LNCaP clone FGC (cell line): ENCODE results near the gene FER.

Experiments
- DNase-seq: peaks from one replicate; pipeline ENCODE4 v3.0.0-alpha.2; 2011; ENCODE audit warnings: low read depth
- H3K4me3 ChIP-seq: 2 replicates; pipeline ENCODE4 v1.5.1; 2011; ENCODE audit warnings: mild to moderate bottlenecking, low read depth, low read length, control low read depth
- TF ChIP-seq, protein P1 (sequence below): IDR thresholded peaks from 2 replicates; pipeline ENCODE4 v1.5.1; 2012; ENCODE audit warnings: mild to moderate bottlenecking; ENCODE audit not compliant: control insufficient read depth, insufficient read depth; ENCODE audit errors: extremely low read depth

The FER gene

DNA sequence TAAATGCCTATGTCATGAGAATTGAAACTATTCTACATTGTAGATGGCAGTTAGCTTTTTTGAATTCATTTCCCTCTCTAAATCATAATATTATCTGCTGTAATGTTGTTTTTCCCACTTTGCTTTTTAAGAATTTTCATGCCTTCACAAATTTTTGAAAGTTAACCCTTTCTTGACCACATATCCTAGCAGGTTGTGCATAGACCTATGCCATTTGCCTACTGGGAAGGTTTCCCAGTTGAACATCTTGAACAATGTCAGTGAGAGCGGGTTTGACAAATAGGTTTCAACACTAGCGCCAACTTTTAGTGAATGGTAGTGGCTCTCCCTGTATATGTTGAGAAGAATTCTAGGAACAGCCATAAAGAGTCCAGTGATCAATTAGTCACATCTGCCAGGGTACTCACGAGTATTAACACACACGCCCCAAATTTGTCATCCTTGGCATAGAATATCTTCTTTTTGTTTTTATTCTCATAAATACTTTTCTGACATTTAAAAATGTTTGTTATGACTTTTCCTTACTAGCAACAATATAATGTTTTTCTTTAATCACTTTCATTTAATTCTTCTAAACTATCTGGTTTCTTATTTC lies 354.5 kb downstream of the FER start:
- DNase-seq = no peak
- H3K4me3 ChIP-seq = no peak overlapping the region
- TF ChIP-seq, protein P1, sequence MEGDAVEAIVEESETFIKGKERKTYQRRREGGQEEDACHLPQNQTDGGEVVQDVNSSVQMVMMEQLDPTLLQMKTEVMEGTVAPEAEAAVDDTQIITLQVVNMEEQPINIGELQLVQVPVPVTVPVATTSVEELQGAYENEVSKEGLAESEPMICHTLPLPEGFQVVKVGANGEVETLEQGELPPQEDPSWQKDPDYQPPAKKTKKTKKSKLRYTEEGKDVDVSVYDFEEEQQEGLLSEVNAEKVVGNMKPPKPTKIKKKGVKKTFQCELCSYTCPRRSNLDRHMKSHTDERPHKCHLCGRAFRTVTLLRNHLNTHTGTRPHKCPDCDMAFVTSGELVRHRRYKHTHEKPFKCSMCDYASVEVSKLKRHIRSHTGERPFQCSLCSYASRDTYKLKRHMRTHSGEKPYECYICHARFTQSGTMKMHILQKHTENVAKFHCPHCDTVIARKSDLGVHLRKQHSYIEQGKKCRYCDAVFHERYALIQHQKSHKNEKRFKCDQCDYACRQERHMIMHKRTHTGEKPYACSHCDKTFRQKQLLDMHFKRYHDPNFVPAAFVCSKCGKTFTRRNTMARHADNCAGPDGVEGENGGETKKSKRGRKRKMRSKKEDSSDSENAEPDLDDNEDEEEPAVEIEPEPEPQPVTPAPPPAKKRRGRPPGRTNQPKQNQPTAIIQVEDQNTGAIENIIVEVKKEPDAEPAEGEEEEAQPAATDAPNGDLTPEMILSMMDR = no peak

DNA sequence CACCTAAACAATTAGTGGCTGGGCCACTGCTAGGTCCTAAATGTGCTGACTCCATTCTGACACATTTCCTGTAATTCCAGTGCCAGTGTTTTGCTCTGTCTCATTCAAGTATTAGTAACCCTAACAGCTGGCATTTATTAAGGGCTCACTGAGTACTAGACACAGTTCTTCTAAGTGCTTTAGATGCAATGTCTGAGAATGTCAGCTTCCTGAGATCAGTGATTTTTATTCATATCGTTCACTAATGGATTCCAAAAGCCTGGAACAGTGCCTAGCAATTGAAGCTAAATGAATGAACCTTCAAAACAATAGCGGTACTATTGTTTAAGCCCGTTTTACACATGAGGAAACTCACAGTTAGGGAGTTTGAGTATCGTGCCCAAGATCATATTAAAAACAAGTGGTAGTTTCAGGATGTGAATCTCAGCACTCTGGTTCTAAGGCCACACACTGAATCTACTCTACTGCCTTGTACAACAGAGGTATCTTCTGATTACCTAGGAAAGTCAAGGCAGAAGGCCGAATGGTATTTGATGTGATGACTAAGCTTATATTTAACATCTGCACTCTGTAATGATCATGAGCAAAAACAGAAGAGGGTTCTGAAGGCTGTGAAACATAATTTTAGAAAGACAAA lies 358.1 kb downstream of the FER start:
- no peak for DNase-seq
- TF ChIP-seq, protein P1 = no peak
- H3K4me3 ChIP-seq = no peak overlapping the region

DNA sequence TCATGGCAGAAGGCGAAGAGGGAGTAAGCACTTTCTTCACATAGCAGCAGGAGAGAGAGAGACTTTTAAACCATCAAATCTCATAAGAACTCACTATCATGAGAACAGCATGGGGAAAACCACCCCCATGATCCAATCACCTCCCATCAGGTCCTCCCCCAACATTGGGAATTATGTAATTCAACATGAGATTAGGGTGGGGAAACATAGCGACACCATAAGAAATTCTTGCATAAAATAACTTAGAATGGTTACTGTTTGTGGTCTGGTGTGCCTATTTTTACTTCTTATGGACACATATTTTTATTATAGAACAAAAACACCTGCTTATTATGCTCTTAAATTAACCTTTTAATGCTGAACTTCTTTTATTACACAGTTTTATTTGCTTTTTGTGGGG lies 364.0 kb downstream of the FER start:
- DNase-seq = no peak
- TF ChIP-seq, protein P1 = no peak
- H3K4me3 ChIP-seq = no peak overlapping the region

DNA sequence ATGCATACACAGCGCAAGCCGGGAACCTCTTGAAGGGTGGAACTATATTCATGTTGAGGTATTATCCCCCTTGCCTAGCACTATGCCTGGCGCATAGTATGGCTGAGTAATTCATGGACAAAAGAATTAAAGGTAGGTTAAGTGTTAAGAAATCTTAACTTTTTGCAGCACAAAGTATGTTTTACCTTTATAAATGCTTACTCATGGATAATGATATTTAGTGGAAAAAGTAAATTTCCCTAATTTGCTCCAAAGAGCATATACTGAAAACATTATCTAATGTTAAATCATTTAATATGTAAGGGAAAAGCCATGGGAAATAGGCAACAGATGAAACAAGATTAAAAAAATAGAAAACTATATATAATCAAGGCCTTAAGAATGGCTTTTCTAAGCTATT lies 365.9 kb downstream of the FER start:
- no peak overlapping the region for H3K4me3 ChIP-seq
- TF ChIP-seq, protein P1 = no peak
- DNase-seq = no peak

DNA sequence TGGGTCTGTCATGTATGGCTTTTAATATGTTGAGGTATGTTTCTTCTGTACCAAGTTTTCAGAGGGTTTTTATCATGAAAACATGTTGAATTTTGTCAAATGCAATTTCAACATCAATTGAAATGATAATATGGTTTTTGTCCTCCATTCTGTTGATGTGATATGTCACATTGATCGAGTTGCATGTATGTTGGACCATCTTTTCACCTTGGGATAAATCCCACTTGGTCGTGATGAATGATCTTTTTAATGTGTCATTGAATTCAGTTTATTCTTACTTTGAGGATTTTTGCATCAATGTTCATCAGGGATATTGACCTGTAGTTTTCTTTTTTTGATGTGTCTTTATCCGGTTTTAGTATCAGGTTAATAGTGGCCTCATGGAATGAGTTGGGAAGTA lies 373.5 kb downstream of the FER start:
- TF ChIP-seq, protein P1 = no peak

DNA sequence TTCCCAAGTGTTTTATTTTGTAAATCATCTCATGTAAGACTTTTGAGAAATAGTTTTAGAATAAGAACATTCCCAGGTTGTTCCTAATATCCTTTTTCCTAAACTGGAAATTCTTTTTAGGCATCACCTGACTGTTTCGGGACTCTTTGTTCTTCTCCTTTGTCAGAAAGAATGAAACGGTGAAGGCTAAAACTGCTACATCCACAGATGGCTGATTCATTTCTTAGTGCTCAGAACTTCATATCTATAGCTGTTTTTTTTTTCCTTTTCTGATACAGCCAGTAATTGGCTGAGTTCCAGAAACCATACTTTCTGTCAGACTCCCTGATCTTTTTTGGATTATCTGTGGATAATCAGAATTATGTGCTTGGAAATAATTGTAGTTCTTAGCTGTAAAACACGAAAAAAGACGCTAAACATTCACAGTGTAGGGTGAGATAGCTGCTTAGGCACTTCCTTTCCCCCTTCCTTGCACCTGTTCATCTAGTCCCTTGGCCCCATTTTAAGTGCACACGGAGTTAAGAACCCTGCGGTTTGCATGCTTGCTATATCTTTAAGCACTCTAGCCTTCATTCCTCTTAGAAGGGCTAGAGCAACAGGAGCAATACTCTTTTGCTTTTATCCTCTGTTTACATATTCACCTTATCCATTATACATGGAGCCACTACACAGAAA lies 378.2 kb downstream of the FER start:
- no peak for DNase-seq
- no peak overlapping the region for H3K4me3 ChIP-seq
- TF ChIP-seq, protein P1 = no peak

More for the DNA sequence above, 373.5 kb downstream of the FER start:
- no peak overlapping the region for H3K4me3 ChIP-seq
- no peak for DNase-seq
